Panc1 (cell line): ENCODE data around the gene KRT78. TPM values are rescaled to one million over a fixed set of nuclear protein-coding genes. Genes with fewer than 3 reads are reported as not detected.

Source experiments
- ATAC-seq: fragments of 200-7000 bp; cut with Tn5 transposase; 2 replicates; pipeline ENCODE4 v1.9.1; 2020; ENCODE audit warnings: mild to moderate bottlenecking, moderate library complexity
- BruUV-seq: library from RNA; stranded (reverse); fragments of 400-500 nt; replicated peaks from 2 replicates; lab custom pipeline; 2021; lab: Mats Ljungman, UMichigan
- CTCF ChIA-PET: fragments of 300-600 bp; sonication (Branson Sonifier 250); formaldehyde crosslinking; loops from one replicate; lab custom pipeline; 2022; ENCODE audit warnings: antibody characterized with exemption; lab: Charles Lee
- POLR2A ChIA-PET: fragments of 300-600 bp; sonication (Branson Sonifier 250); formaldehyde crosslinking; loops from one replicate; lab custom pipeline; 2022; ENCODE audit warnings: antibody characterized with exemption; lab: Charles Lee
- DNase-seq: peaks from one replicate; pipeline ENCODE4 v3.0.0-alpha.2; 2010; ENCODE audit warnings: low read depth, low spot score
- H3K27ac ChIP-seq: 2 replicates; pipeline ENCODE4 v1.5.1; 2011; ENCODE audit warnings: mild to moderate bottlenecking, low read length, inconsistent platforms
- H3K27me3 ChIP-seq: fragments of 200-500 bp; sonication (Bioruptor generic); 2 replicates; pipeline ENCODE4 v1.6.0; 2014; ENCODE audit warnings: low read length, inconsistent platforms; ENCODE audit not compliant: control insufficient read depth, insufficient read depth
- H3K36me3 ChIP-seq: fragments of 200-500 bp; sonication (Bioruptor generic); 2 replicates; pipeline ENCODE4 v1.5.1; 2014; ENCODE audit warnings: inconsistent platforms, mild to moderate bottlenecking, low read length, moderate library complexity; ENCODE audit not compliant: control insufficient read depth, insufficient read depth
- H3K4me1 ChIP-seq: 2 replicates; pipeline ENCODE4 v1.5.1; 2011; ENCODE audit warnings: inconsistent platforms, mild to moderate bottlenecking, low read length, moderate library complexity; ENCODE audit not compliant: control insufficient read depth, insufficient read depth
- H3K4me3 ChIP-seq, 2 experiments: 2 replicates each; pipeline ENCODE4 v1.5.1; 2011 to 2012; ENCODE audit warnings: low read depth in 2 of 2, low read length in 2 of 2, mild to moderate bottlenecking in 2 of 2, inconsistent platforms in 1 of 2, moderate library complexity in 1 of 2
- H3K9me3 ChIP-seq: fragments of 200-500 bp; sonication (Bioruptor generic); 2 replicates; pipeline ENCODE4 v1.5.1; 2014; ENCODE audit warnings: low read depth, mild to moderate bottlenecking, inconsistent platforms, low read length, moderate library complexity; ENCODE audit not compliant: control insufficient read depth, insufficient read depth
- CTCF ChIP-seq: fragments of 450-650 bp; IDR thresholded peaks from 2 replicates; pipeline ENCODE4 v1.5.1; 2017; ENCODE audit warnings: mild to moderate bottlenecking
- POLR2AphosphoS5 ChIP-seq: IDR thresholded peaks from 2 replicates; pipeline ENCODE4 v1.6.1; 2012; ENCODE audit warnings: mild to moderate bottlenecking, low read depth, low read length, moderate library complexity
- REST ChIP-seq, 2 experiments: IDR thresholded peaks; 2 replicates each; pipeline ENCODE4 v1.6.1; 2011 to 2012; ENCODE audit warnings: low read depth in 2 of 2, control low read depth in 1 of 2, low read length in 1 of 2, mild to moderate bottlenecking in 1 of 2, moderate library complexity in 1 of 2; ENCODE audit not compliant: insufficient read depth in 1 of 2
- SIN3A ChIP-seq: IDR thresholded peaks from 2 replicates; pipeline ENCODE4 v1.6.1; 2012; ENCODE audit warnings: low read depth, mild to moderate bottlenecking, low read length, moderate library complexity, borderline replicate concordance; ENCODE audit not compliant: insufficient read depth
- TCF7L2 ChIP-seq: IDR thresholded peaks from 2 replicates; pipeline ENCODE4 v1.6.1; 2011; ENCODE audit warnings: mild to moderate bottlenecking, low read depth, low read length, inconsistent platforms
- in situ Hi-C: cut with HindIII; loops from 2 replicates; pipeline ENCODE4 v1.10.0; 2016; ENCODE audit warnings: low sequenced_read_pairs, low pct_unique_long_range_greater_than_20kb
- intact Hi-C: fragments of 100-400 bp; cut with micrococcal nuclease; formaldehyde crosslinking; loops from one replicate; pipeline ENCODE4 v1.10.0; 2022; ENCODE audit not compliant: unreplicated experiment
- total RNA-seq: library from RNA; stranded (reverse); gene quantifications from one replicate; pipeline ENCODE4 v1.2.1, GENCODE V29; 2021; ENCODE audit not compliant: unreplicated experiment

Gene KRT78
- total RNA-seq, 1 experiment from 2014 or later = not detected

- ATAC-seq = no peak
- intact Hi-C loops = no loop called here
- ChIA-PET CTCF (no interaction called here), POLR2A (interaction anchor here (0.9 kb wide), 1 partner anchor 12 kb away, joined by 3 read pairs; no protein-coding TSS in a partner anchor)
- no peak overlapping the region for H3K27ac ChIP-seq
- no TSS peak for BruUV-seq
- no peaks in the 10 kb centered on the region for H3K36me3 ChIP-seq
- DNase-seq = no peak
- TF ChIP-seq SIN3A = no peak
- no peak for TF ChIP-seq CTCF
- no peak for TF ChIP-seq POLR2AphosphoS5
- TF ChIP-seq REST (IDR thresholded peaks at IDR 0.05; ENCODE audit: insufficient read depth in 1 of 2, low read depth in 2 of 2, low read length in 1 of 2) = no peak
- no peak for TF ChIP-seq TCF7L2
- in situ Hi-C loops = no loop called here
- no peak overlapping the region for H3K4me3 ChIP-seq
- H3K27me3 ChIP-seq = no peaks in the 10 kb centered on the region
- H3K9me3 ChIP-seq = no peaks in the 10 kb centered on the region
- H3K4me1 ChIP-seq = no peaks in the 10 kb centered on the region
Observed at GRCh38 chr12:52828591-52829021, 20.2 kb downstream of the KRT78 start.

GRCh38 chr12:52828156-52828555 is 20.6 kb downstream of the KRT78 start:
- Histone ChIP-seq H3K9me3 (no peaks in the 10 kb centered on the region), H3K4me1 (no peaks in the 10 kb centered on the region), H3K36me3 (no peaks in the 10 kb centered on the region), H3K27me3 (no peaks in the 10 kb centered on the region), H3K27ac (no peak overlapping the region), H3K4me3 (no peak overlapping the region)
- CTCF ChIA-PET = no interaction called here
- POLR2A ChIA-PET = interaction anchor here (0.9 kb wide), 1 partner anchor 12 kb away, joined by 3 read pairs; no protein-coding TSS in a partner anchor
- ATAC-seq (no peak), DNase-seq (no peak)
- TF ChIP-seq TCF7L2 (no peak), POLR2AphosphoS5 (no peak), REST (IDR thresholded peaks at IDR 0.05; ENCODE audit: insufficient read depth in 1 of 2, low read depth in 2 of 2, low read length in 1 of 2) (no peak), CTCF (no peak), SIN3A (no peak)
- in situ Hi-C loops (no loop called here), intact Hi-C loops (no loop called here)
- BruUV-seq = no TSS peak
